ENCODE measurements around the gene TMC3.

- TF ChIP-seq CTCF (conservative IDR thresholded peaks at IDR 0.05) (no peak), EZH2 (IDR thresholded peaks at IDR 0.05; ENCODE audit: low read depth) (no peak)
Observed at GRCh38 chr15:81291916-81292522, 82.0 kb downstream of the TMC3 start.
